ENCODE data around the gene SLC25A28.

- TF ChIP-seq POLR2A (IDR thresholded peaks at IDR 0.05; ENCODE audit: low read depth): no peak
- no peak for TF ChIP-seq CTCF (IDR thresholded peaks at IDR 0.05)
- no peak for TF ChIP-seq EP300 (IDR thresholded peaks at IDR 0.05)
These were observed 11.1 kb downstream of the SLC25A28 start for GRCh38 chr10:99609186-99609585.

Measured in esophagus muscularis mucosa (tissue), 4 donors.